NCI-H187 (cell line): ENCODE results near the gene FBXO42.

ENCODE experiments used
- DNase-seq, 2 experiments: peaks; one replicate each; lab custom pipeline; 2025; lab: John Stamatoyannopoulos, UW

FBXO42 gene

GRCh38 chr1:16326833-16327404 is 25.4 kb downstream of the FBXO42 start:
- peak; percentile 23 to 46 for DNase-seq

GRCh38 chr1:16324456-16324890 is 27.8 kb downstream of the FBXO42 start:
- DNase-seq: no peak

- DNase-seq: no peak
Observed at GRCh38 chr1:16321176-16321867, 31.0 kb downstream of the FBXO42 start.

- no peak for DNase-seq
Observed at GRCh38 chr1:16318555-16318954, 33.7 kb downstream of the FBXO42 start.

DNA sequence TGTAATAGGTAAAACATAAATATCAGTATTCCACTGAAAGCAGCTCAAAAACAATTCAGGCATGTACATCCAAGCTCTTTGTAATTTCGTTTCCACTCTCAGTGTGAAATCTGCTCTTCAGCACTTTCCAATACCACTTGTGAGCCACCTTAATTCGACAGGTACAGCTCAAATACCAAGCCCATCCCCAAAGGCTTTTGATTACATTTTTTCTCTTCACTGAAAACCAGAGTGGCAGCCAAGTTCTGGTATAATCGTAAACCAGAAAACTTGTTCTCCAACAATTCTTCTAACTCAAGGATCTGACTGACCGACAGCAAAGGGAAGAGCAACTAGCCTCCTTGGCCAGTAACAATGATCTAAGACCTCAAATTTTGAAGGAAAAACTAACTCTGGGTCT is 36.8 kb downstream of the FBXO42 start:
- no peak for DNase-seq

- no peak for DNase-seq
Observed at GRCh38 chr1:16307222-16307621, 45.1 kb downstream of the FBXO42 start.

GRCh38 chr1:16302709-16303627 is 49.3 kb downstream of the FBXO42 start:
- DNase-seq: no peak

- no peak for DNase-seq
Observed at GRCh38 chr1:16300436-16300835, 51.8 kb downstream of the FBXO42 start.

DNA sequence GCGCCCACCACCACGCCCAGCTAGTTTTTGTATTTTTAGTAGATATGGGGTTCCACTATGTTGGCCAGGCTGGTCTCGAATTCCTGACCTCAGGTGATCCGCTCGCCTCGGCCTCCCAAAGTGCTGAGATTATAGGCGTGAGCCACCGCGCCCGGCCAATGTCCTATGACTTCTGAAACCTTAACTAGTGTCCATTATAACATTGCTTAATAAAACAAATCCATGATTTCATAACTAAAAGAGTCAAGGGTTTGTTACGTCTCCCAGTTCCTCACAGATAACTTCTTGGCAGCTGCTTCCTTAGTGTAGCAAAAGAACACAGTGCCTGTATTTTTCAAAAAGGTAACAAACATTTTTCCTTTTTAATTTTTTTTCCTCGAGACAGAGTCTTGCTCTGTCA is 53.6 kb downstream of the FBXO42 start:
- no peak for DNase-seq

DNA sequence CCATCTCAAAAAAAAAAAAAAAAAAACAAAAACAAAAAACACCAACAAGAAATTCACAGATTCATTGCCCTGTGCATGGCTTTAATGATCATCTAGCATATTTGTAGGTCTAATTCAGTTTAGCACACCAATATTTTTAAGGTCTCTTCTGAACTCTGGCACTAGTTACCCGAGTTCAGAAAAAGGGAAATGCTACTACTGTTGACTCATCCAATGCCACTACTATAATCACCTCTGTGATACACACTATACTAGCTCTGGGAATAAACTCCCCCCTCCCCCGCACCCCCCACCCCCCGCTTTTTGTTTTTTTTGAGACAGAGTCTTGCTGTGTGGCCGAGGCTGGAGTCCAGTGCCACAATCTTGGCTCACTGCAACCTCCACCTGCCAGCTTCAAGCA is 55.6 kb downstream of the FBXO42 start:
- DNase-seq: no peak

DNA sequence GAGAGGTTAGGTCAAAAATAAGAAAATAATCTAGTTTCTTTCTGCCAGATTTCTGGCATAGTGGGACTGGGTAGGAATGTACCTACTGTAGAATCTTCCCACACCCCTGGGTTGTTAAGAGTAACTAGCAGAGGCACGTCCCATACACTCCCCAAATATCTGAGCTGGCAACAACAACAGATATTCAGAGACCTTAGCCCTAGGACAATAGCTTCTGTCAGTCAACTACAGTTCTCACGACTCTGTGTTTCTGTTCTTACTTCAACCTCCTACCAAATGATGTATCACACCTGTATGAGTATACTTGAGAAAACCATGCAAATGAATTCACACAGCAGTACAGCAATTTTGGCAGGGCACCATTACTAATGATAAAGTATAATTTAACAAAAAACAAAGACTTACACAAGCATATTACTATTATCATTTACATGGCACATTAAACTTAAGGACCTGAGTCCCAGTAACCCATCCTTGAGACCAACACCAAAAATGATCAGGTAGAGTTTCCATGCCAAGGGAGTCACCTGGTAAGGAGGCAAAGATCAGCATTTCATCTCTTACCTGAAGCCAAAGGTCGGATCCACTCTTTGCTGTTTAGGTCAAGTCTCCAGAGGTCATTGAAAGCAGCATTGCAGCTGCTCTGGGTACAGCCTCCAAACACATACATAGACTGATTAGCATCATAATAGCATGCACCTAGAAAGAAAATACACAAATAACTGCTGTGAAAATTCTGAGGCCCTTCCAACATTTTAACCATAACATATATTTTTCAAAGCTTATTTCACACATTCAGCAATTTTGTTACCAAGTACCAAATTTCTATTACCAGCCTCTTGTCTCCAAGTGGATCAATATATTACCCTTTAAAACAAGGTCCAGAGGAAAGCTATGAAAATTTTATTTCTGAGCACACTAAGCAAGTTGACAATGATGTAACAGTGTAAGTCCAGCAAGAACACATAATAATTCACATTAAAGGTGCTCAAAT is 57.8 kb downstream of the FBXO42 start:
- DNase-seq: no peak

- no peak for DNase-seq
Observed at GRCh38 chr1:16293538-16293937, 58.7 kb downstream of the FBXO42 start.

GRCh38 chr1:16292739-16293138 is 59.5 kb downstream of the FBXO42 start:
- DNase-seq: no peak

- DNase-seq: no peak
Observed at GRCh38 chr1:16289959-16290358, 62.3 kb downstream of the FBXO42 start.

- no peak for DNase-seq
Observed at GRCh38 chr1:16286122-16286521, 66.2 kb downstream of the FBXO42 start.

DNA sequence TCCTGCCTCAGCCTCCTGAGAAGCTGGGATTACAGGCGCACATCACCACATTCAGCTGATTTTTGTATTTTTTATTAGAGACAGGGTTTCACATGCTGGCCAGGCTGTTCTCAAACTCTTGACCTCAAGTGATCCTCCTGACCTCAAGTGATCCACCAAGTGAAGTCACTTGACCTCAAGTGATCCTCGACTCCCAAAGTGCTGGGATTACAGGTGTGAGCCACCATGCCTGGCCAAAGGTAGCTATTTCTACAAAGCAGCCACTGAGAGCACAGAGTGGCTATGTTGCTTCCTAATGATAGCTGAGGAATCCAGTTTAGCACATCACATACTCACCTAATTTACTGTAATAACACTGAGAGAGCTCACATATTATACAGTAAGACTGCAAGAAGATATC is 70.5 kb downstream of the FBXO42 start:
- DNase-seq: no peak

DNA sequence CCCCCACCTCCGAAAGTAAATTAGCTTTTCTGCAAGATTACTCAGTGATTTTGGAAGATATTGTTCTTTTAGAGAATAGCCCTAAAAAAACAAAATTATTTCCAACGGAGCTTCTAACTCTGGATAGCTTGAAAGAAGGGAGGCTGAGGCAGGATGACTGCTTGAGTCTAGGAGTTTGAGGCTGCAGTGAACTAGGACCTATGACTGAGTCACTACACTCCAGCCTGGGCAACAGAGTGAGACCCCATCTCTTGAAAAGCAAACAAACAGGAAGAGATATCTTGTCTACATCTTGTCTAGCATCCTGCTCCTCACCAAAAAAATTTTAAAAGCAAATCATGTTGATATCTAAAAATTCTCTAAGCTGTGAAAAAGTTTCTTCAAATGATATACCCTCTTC is 73.1 kb downstream of the FBXO42 start:
- no peak for DNase-seq

DNA sequence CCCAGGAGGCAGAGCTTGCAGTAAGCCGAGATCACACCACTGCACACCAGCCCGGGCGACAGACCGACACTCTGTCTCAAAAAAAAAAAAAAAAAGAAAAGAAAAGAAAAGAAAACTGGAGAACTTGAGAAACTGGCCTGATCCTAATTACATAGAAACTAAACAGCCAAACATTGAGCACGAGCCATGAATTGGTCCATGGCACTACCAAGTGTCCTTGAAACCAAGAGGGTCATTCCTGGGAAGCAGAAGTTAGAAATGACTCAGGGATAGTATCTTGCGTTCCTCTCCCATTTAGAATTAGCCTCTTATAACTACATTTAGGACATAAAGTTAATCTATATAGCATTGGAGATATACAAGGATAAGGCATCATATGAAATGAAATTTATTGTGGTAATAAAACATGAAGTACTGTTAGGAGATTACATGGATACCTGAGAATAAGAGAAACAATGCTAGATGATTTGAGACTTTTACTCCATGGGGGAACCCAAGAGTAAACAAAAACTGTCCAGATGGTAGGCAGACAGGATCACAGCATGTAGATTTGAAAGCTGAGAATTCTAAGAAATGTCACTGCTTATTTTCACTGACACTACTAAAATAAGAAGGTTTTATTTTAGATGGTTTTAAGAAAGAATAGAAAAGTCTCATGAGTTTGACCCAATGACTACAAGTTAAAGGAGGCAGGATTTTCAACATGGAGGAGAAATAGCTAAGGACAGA is 75.8 kb downstream of the FBXO42 start:
- DNase-seq: no peak

DNA sequence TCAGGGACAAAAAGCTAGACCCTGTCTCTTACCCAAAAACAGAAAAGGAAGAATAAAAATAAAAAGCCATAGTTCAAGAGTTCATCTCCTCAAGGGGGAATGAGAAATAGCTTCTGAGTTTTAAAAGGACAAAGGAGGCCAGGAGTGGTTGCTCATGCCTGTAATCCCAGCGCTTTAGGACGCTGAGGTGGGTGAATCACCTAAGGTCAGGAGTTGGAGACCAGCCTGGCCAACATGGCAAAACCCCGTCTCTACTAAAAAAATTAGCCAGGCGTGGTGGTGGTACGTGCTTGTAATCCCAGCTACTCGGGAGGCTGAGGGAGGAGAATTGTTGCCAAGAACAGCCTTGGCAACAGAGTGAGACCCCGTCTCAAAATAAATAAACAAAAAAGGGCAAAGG is 76.7 kb downstream of the FBXO42 start:
- no peak for DNase-seq

- DNase-seq: no peak
Observed at GRCh38 chr1:16267690-16268180, 84.5 kb downstream of the FBXO42 start.
